GM12872 (cell line): ENCODE data around the gene CDK18.

ENCODE experiments used
- CTCF ChIP-seq: IDR thresholded peaks from 3 replicates; pipeline ENCODE4 v1.5.1; 2011; ENCODE audit warnings: low read depth, mild to moderate bottlenecking, low read length, moderate library complexity; ENCODE audit not compliant: insufficient read depth

CDK18 gene

GRCh38 chr1:205581321-205581980 is 77.0 kb downstream of the CDK18 start:
- no peak for TF ChIP-seq CTCF

GRCh38 chr1:205582046-205582445 is 77.6 kb downstream of the CDK18 start:
- no peak for TF ChIP-seq CTCF
